ENCODE data around the gene SRPK1. TPM values are rescaled to one million over a fixed set of nuclear protein-coding genes. Genes with fewer than 3 reads are reported as not detected.

Gene SRPK1
- total and polyA plus RNA-seq, 2 of the 13 experiments (the other 11 are each of a cell fraction or from before 2014, with no cell fraction given): 56.4 to 142 TPM

GRCh38 chr6:35810971-35811698, 109.8 kb downstream of the SRPK1 start:
- ChIA-PET POLR2A (interaction anchor here (1.5 kb wide), 1 partner anchor 18 kb away, joined by 3 read pairs; no protein-coding TSS in a partner anchor), CTCF (ENCODE audit: low intra/inter-chr PET ratio, low total read pairs) (no interaction called here)
- Histone ChIP-seq H3K36me3 (replicated peaks in 1 of 2; ENCODE audit: control insufficient read depth in 1 of 2, insufficient read depth in 2 of 2, low read length in 2 of 2) (no peaks in the 10 kb centered on the region), H3K27me3 (ENCODE audit: control insufficient read depth in 1 of 2, insufficient read depth in 2 of 2, low read length in 2 of 2) (0 out of 5 replicates have a peak, but pooled peaks cover 0 to 5% of the 10 kb centered on the region in 2 experiments), H3K27ac (ENCODE audit: extremely low read length, insufficient read depth, low read length) (no peak overlapping the region), H3K9me3 (ENCODE audit: low read length) (no peaks in the 10 kb centered on the region), H2AFZ (ENCODE audit: low read length) (no peak overlapping the region), H3K79me2 (ENCODE audit: insufficient read depth, low read length) (no peaks in the 10 kb centered on the region), H3K4me2 (ENCODE audit: low read depth, low read length) (peak overlapping the region; percentile 52), H3K4me3 (replicated peaks in 1 of 3; ENCODE audit: insufficient read depth in 1 of 3, low read depth in 2 of 3, low read length in 3 of 3) (peak overlapping the region in 1 of 3 experiments; percentile 21; a peak in 2 of 6 replicates), H3K9ac (ENCODE audit: insufficient read depth, low read depth, low read length) (no peak overlapping the region), H4K20me1 (ENCODE audit: insufficient read depth, low read length) (no peaks in the 10 kb centered on the region), H3K4me1 (ENCODE audit: insufficient read depth, low read length) (peaks cover 11% of the 10 kb centered on the region; the same call in 1 of the 2 replicates)
- in situ Hi-C loops (cut with HindIII; ENCODE audit: extremely low pct_ligation_motif_present, low pct_unique_long_range_greater_than_20kb): no loop called here
- 0 out of 2 replicates have a peak, but pooled peaks have one; percentile 4 for TF ChIP-seq MAFF (IDR thresholded peaks at IDR 0.05; ENCODE audit: low read depth, low read length)
- TF ChIP-seq GABPA (IDR thresholded peaks at IDR 0.05; ENCODE audit: low read depth, low read length): 0 out of 2 replicates have a peak, but pooled peaks have one; percentile 10
- TF ChIP-seq GABPA (CRISPR knock-in tag; IDR thresholded peaks at IDR 0.05; ENCODE audit: low read depth): peak; percentile 36
- 0 out of 2 replicates have a peak, but pooled peaks have one; percentile 17 for TF ChIP-seq FOSL1 (CRISPR knock-in tag; IDR thresholded peaks at IDR 0.05; ENCODE audit: borderline replicate concordance)
- TF ChIP-seq, protein P1, sequence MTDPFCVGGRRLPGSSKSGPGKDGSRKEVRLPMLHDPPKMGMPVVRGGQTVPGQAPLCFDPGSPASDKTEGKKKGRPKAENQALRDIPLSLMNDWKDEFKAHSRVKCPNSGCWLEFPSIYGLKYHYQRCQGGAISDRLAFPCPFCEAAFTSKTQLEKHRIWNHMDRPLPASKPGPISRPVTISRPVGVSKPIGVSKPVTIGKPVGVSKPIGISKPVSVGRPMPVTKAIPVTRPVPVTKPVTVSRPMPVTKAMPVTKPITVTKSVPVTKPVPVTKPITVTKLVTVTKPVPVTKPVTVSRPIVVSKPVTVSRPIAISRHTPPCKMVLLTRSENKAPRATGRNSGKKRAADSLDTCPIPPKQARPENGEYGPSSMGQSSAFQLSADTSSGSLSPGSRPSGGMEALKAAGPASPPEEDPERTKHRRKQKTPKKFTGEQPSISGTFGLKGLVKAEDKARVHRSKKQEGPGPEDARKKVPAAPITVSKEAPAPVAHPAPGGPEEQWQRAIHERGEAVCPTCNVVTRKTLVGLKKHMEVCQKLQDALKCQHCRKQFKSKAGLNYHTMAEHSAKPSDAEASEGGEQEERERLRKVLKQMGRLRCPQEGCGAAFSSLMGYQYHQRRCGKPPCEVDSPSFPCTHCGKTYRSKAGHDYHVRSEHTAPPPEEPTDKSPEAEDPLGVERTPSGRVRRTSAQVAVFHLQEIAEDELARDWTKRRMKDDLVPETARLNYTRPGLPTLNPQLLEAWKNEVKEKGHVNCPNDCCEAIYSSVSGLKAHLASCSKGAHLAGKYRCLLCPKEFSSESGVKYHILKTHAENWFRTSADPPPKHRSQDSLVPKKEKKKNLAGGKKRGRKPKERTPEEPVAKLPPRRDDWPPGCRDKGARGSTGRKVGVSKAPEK (CRISPR knock-in tag; IDR thresholded peaks at IDR 0.05; ENCODE audit: borderline replicate concordance): 0 out of 2 replicates have a peak, but pooled peaks have one; percentile 33
- TF ChIP-seq ZNF788 (CRISPR knock-in tag; IDR thresholded peaks at IDR 0.05; ENCODE audit: borderline replicate concordance): no peak
- TF ChIP-seq, protein P2, sequence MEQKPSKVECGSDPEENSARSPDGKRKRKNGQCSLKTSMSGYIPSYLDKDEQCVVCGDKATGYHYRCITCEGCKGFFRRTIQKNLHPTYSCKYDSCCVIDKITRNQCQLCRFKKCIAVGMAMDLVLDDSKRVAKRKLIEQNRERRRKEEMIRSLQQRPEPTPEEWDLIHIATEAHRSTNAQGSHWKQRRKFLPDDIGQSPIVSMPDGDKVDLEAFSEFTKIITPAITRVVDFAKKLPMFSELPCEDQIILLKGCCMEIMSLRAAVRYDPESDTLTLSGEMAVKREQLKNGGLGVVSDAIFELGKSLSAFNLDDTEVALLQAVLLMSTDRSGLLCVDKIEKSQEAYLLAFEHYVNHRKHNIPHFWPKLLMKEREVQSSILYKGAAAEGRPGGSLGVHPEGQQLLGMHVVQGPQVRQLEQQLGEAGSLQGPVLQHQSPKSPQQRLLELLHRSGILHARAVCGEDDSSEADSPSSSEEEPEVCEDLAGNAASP (CRISPR knock-in tag; IDR thresholded peaks at IDR 0.05; ENCODE audit: borderline replicate concordance): peak; percentile 77; the same call in 1 of the 2 replicates
- TF ChIP-seq, protein P3, sequence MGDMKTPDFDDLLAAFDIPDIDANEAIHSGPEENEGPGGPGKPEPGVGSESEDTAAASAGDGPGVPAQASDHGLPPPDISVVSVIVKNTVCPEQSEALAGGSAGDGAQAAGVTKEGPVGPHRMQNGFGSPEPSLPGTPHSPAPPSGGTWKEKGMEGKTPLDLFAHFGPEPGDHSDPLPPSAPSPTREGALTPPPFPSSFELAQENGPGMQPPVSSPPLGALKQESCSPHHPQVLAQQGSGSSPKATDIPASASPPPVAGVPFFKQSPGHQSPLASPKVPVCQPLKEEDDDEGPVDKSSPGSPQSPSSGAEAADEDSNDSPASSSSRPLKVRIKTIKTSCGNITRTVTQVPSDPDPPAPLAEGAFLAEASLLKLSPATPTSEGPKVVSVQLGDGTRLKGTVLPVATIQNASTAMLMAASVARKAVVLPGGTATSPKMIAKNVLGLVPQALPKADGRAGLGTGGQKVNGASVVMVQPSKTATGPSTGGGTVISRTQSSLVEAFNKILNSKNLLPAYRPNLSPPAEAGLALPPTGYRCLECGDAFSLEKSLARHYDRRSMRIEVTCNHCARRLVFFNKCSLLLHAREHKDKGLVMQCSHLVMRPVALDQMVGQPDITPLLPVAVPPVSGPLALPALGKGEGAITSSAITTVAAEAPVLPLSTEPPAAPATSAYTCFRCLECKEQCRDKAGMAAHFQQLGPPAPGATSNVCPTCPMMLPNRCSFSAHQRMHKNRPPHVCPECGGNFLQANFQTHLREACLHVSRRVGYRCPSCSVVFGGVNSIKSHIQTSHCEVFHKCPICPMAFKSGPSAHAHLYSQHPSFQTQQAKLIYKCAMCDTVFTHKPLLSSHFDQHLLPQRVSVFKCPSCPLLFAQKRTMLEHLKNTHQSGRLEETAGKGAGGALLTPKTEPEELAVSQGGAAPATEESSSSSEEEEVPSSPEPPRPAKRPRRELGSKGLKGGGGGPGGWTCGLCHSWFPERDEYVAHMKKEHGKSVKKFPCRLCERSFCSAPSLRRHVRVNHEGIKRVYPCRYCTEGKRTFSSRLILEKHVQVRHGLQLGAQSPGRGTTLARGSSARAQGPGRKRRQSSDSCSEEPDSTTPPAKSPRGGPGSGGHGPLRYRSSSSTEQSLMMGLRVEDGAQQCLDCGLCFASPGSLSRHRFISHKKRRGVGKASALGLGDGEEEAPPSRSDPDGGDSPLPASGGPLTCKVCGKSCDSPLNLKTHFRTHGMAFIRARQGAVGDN (CRISPR knock-in tag; IDR thresholded peaks at IDR 0.05): peak; percentile 38
- peak; percentile 16; the same call in 1 of the 2 replicates for TF ChIP-seq FOSL2 (CRISPR knock-in tag; IDR thresholded peaks at IDR 0.05)
- 0 out of 2 replicates have a peak, but pooled peaks have one; percentile 25 for TF ChIP-seq ZNF296 (CRISPR knock-in tag; conservative IDR thresholded peaks at IDR 0.05)
- TF ChIP-seq ZNF878 (CRISPR knock-in tag; IDR thresholded peaks at IDR 0.05): no peak
- TF ChIP-seq KDM2A (CRISPR knock-in tag; IDR thresholded peaks at IDR 0.05; ENCODE audit: borderline replicate concordance, low read depth): no peak
- peak; percentile 32; the same call in 1 of the 2 replicates for TF ChIP-seq RXRA (CRISPR knock-in tag; IDR thresholded peaks at IDR 0.05)
- peak; percentile 42 for FAIRE-seq
- WGBS (ENCODE audit: low lambda C conversion rate): 25% methylated on average over 13 of the region's 14 CpGs
- no TSS peak for BruUV-seq (replicated peaks)
- ATAC-seq: peak; percentile 61
- peak; percentile 30 for DNase-seq (ENCODE audit: low spot score)
- intact Hi-C loops (cut with micrococcal nuclease; ENCODE audit: unreplicated experiment): no loop called here

All from HepG2 (cell line).